Spleen (tissue), 11 donors: Measurements from ENCODE around the gene EHBP1. TPM values are rescaled to one million over a fixed set of nuclear protein-coding genes. Genes with fewer than 3 reads are reported as not detected.

Experiments used
- DNase-seq: peaks from one replicate; pipeline ENCODE4 v3.0.0-alpha.2; 2020
- H3K27ac ChIP-seq, 8 donors: fragments of 200-600 bp; sonication (generic) in 7 of 8; 1 replicate in 4 of 8; 2 replicates in 4 of 8; pipeline versions ENCODE4 v1.5.0 to v1.8.0; 2016 to 2021; ENCODE audit warnings: inconsistent platforms in 4 of 8, mild to moderate bottlenecking in 4 of 8, moderate library complexity in 1 of 8
- H3K27me3 ChIP-seq, 7 donors: fragments of 200-600 bp; sonication (generic) in 6 of 7; replicated peaks in 1 of 7; 1 replicate in 4 of 7; 2 replicates in 3 of 7; pipeline versions ENCODE4 v1.5.0 to v1.8.0; 2016 to 2021; ENCODE audit warnings: inconsistent platforms in 3 of 7, mild to moderate bottlenecking in 1 of 7
- H3K36me3 ChIP-seq, 6 donors: fragments of 200-600 bp; sonication (generic) in 5 of 6; 1 replicate in 4 of 6; 2 replicates in 2 of 6; pipeline versions ENCODE4 v1.5.0 to v1.8.0; 2016 to 2021; ENCODE audit warnings: inconsistent platforms in 2 of 6
- H3K4me1 ChIP-seq, 6 donors: fragments of 200-600 bp; sonication (generic) in 5 of 6; 1 replicate in 3 of 6; 2 replicates in 3 of 6; pipeline versions ENCODE4 v1.5.0 to v1.8.0; 2016 to 2021; ENCODE audit warnings: inconsistent platforms in 3 of 6
- H3K4me3 ChIP-seq, 8 donors: fragments of 200-600 bp; sonication (generic) in 7 of 8; 1 replicate in 4 of 8; 2 replicates in 4 of 8; pipeline versions ENCODE4 v1.5.0 to v1.8.0; 2016 to 2021; ENCODE audit warnings: inconsistent platforms in 4 of 8, mild to moderate bottlenecking in 4 of 8, moderate library complexity in 2 of 8
- H3K9me3 ChIP-seq, 8 donors: fragments of 200-600 bp; sonication (generic) in 7 of 8; 1 replicate in 4 of 8; 2 replicates in 4 of 8; pipeline versions ENCODE4 v1.5.0 to v1.8.0; 2016 to 2021; ENCODE audit warnings: inconsistent platforms in 4 of 8
- CTCF ChIP-seq, 11 experiments: fragments of 200-600 bp in 7 of 11; fragments of 450-650 bp in 4 of 11; sonication (generic) in 4 of 11; IDR thresholded peaks in 8 of 11; conservative IDR thresholded peaks in 3 of 11; 1 replicate in 7 of 11; 2 replicates in 4 of 11; pipeline versions ENCODE4 v1.4.0 to v1.8.0; 2016 to 2021; ENCODE audit warnings: antibody characterized with exemption in 11 of 11, inconsistent platforms in 4 of 11, mild to moderate bottlenecking in 1 of 11
- POLR2A ChIP-seq, 3 donors: fragments of 450-650 bp; IDR thresholded peaks; one replicate each; pipeline ENCODE4 v1.5.1; 2017; ENCODE audit warnings: antibody characterized with exemption in 3 of 3, mild to moderate bottlenecking in 1 of 3
- POLR2AphosphoS5 ChIP-seq, 3 donors: sonication (generic); formaldehyde crosslinking; IDR thresholded peaks; one replicate each; pipeline ENCODE4 v1.5.1; 2017; ENCODE audit warnings: antibody characterized with exemption in 3 of 3
- WGBS, 5 donors: extraction: QIAGEN DNeasy Blood & Tissue Kit in 3 of 5; methylation state at CpG; one replicate each; pipeline versions ENCODE4 v1.1.5 to v1.1.7; 2013 to 2018; 5-methylcytosine and 5-hydroxymethylcytosine counted together
- intact Hi-C: fragments of 100-400 bp; cut with DNase I; formaldehyde crosslinking; loops from one replicate; pipeline ENCODE4 v1.15.0; 2023; ENCODE audit warnings: low total_unique reads
- polyA plus RNA-seq, 3 donors: library from polyadenylated mRNA; stranded (reverse); fragments of 200-250 nt; gene quantifications; one replicate each; pipeline ENCODE4 v1.2.1, GENCODE V29; 2013
- total RNA-seq, 7 donors: library from RNA; depleted of rRNA in 3 of 7; stranded (reverse); fragments of >200 nt in 3 of 7; fragmentation: NEBNext Ultra II Directional in 4 of 7; extraction: Animal tissue kit (Norgen Biotek cat#: 25700) in 4 of 7; gene quantifications; one replicate each; pipeline versions ENCODE4 v1.1.0 to v1.2.1, GENCODE V29; 2016 to 2021
- donor health status: healthy with polysubstance abuse.
- donor health status: DM: no; HTN: no; CAD: no; lungs with moderate emphysema.
- donor health status: DM: no; HTN: no; CAD: no.
- donor health status: Bipolar disorder and iron deficiency.
- donor health status: healthy.
- donor health status: DM: no; HTN: no; CAD: no.
- donor health status: DM: yes; HTN: yes; CAD: no.

The EHBP1 gene
- total and polyA plus RNA-seq, 10 donors = 5.0 to 44.2 (median 31.7) TPM

- Histone ChIP-seq H3K4me1 (peaks cover 0 to 7% (median 1%) of the 10 kb centered on the region in 6 donors), H3K27ac (no peak overlapping the region), H3K4me3 (no peak overlapping the region), H3K36me3 (peaks cover 0 to 9% (median 0%) of the 10 kb centered on the region in 6 donors), H3K27me3 (no peaks in the 10 kb centered on the region), H3K9me3 (no peaks in the 10 kb centered on the region)
- TF ChIP-seq POLR2A (IDR thresholded peaks at IDR 0.05) = no peak
- no peak for DNase-seq
- WGBS, 5 donors = 93 to 99% (median 97%) methylated on average over 2 of the region's 2 CpGs
- intact Hi-C loops = no loop called here
Observed at GRCh38 chr2:62743506-62743905, 38.0 kb downstream of the EHBP1 start.

GRCh38 chr2:62744603-62745002 is 39.1 kb downstream of the EHBP1 start:
- intact Hi-C loops = no loop called here
- Histone ChIP-seq H3K9me3 (peaks cover 0 to 6% (median 0%) of the 10 kb centered on the region in 8 donors), H3K4me3 (no peak overlapping the region), H3K4me1 (peaks cover 0 to 7% (median 0%) of the 10 kb centered on the region in 6 donors), H3K27ac (no peak overlapping the region), H3K27me3 (no peaks in the 10 kb centered on the region), H3K36me3 (peaks cover 0 to 9% (median 0%) of the 10 kb centered on the region in 6 donors)
- DNase-seq = no peak
- 92 to 97% (median 96%) methylated on average over 3 of the region's 3 CpGs for WGBS, 5 donors
- TF ChIP-seq CTCF (IDR thresholded peaks at IDR 0.05 in 8 of 11, conservative IDR thresholded peaks at IDR 0.05 in 3 of 11) = no peak
- no peak for TF ChIP-seq POLR2AphosphoS5 (IDR thresholded peaks at IDR 0.05)
- TF ChIP-seq POLR2A (IDR thresholded peaks at IDR 0.05) = no peak

GRCh38 chr2:62745891-62746481 is 40.5 kb downstream of the EHBP1 start:
- intact Hi-C loops = no loop called here

GRCh38 chr2:62747169-62747568 is 41.7 kb downstream of the EHBP1 start:
- no peak for DNase-seq
- Histone ChIP-seq H3K36me3 (peaks cover 0 to 9% (median 0%) of the 10 kb centered on the region in 6 donors), H3K27me3 (no peaks in the 10 kb centered on the region), H3K27ac (no peak overlapping the region), H3K9me3 (peaks cover 0 to 9% (median 0%) of the 10 kb centered on the region in 8 donors), H3K4me3 (no peak overlapping the region), H3K4me1 (no peaks in the 10 kb centered on the region)
- intact Hi-C loops = no loop called here
- WGBS, 5 donors = 84 to 96% (median 92%) methylated on average over 2 of the region's 2 CpGs
- no peak for TF ChIP-seq POLR2AphosphoS5 (IDR thresholded peaks at IDR 0.05)
- TF ChIP-seq CTCF (IDR thresholded peaks at IDR 0.05 in 8 of 11, conservative IDR thresholded peaks at IDR 0.05 in 3 of 11) = no peak
- TF ChIP-seq POLR2A (IDR thresholded peaks at IDR 0.05) = no peak

More at GRCh38 chr2:62745891-62746481, 40.5 kb downstream of the EHBP1 start:
- TF ChIP-seq POLR2A (IDR thresholded peaks at IDR 0.05) (no peak), POLR2AphosphoS5 (IDR thresholded peaks at IDR 0.05) (no peak), CTCF (IDR thresholded peaks at IDR 0.05 in 8 of 11, conservative IDR thresholded peaks at IDR 0.05 in 3 of 11) (no peak)
- no peak overlapping the region for H3K27ac ChIP-seq
- WGBS, 5 donors = 88 to 95% (median 94%) methylated on average over 5 of the region's 5 CpGs
- peaks cover 0 to 9% (median 0%) of the 10 kb centered on the region in 6 donors for H3K36me3 ChIP-seq
- H3K4me1 ChIP-seq = peaks cover 0 to 3% (median 0%) of the 10 kb centered on the region in 6 donors
- no peaks in the 10 kb centered on the region for H3K27me3 ChIP-seq
- H3K9me3 ChIP-seq = peaks cover 0 to 9% (median 0%) of the 10 kb centered on the region in 8 donors
- no peak for DNase-seq
- H3K4me3 ChIP-seq = no peak overlapping the region
